Heart left ventricle (tissue), 16 donors: ENCODE results near the gene MRGPRX2. TPM values are rescaled to one million over a fixed set of nuclear protein-coding genes. Genes with fewer than 3 reads are reported as not detected.

ENCODE experiments used
- ATAC-seq, 4 donors: fragments of 200-7000 bp; cut with Tn5 transposase; one replicate each; pipeline ENCODE4 v1.9.1; 2020 to 2022; ENCODE audit warnings: moderate library complexity in 4 of 4, mild to moderate bottlenecking in 3 of 4, moderate number of reproducible peaks in 1 of 4
- DNase-seq, 5 donors: peaks; one replicate each; pipeline ENCODE4 v3.0.0-alpha.2; 2020
- H3K27ac ChIP-seq, 12 donors: fragments of 200-600 bp; sonication (generic) in 4 of 12; one replicate each; pipeline versions ENCODE4 v1.5.0 to v1.8.0; 2016 to 2022; ENCODE audit warnings: mild to moderate bottlenecking in 2 of 12
- H3K27me3 ChIP-seq, 9 donors: fragments of 200-600 bp; sonication (generic) in 2 of 9; one replicate each; pipeline versions ENCODE4 v1.5.1 to v1.8.0; 2016 to 2022; ENCODE audit warnings: mild to moderate bottlenecking in 3 of 9
- H3K36me3 ChIP-seq, 9 donors: fragments of 200-600 bp; sonication (generic) in 2 of 9; one replicate each; pipeline versions ENCODE4 v1.5.0 to v1.8.0; 2018 to 2022; ENCODE audit warnings: mild to moderate bottlenecking in 2 of 9
- H3K4me1 ChIP-seq, 12 donors: fragments of 200-600 bp; sonication (generic) in 4 of 12; one replicate each; pipeline versions ENCODE4 v1.5.0 to v1.8.0; 2016 to 2022; ENCODE audit warnings: mild to moderate bottlenecking in 3 of 12
- H3K4me3 ChIP-seq, 12 donors: fragments of 200-600 bp; sonication (generic) in 4 of 12; one replicate each; pipeline versions ENCODE4 v1.5.0 to v1.8.0; 2017 to 2022; ENCODE audit warnings: mild to moderate bottlenecking in 9 of 12, moderate library complexity in 4 of 12
- H3K9me3 ChIP-seq, 12 donors: fragments of 200-600 bp; sonication (generic) in 4 of 12; one replicate each; pipeline versions ENCODE4 v1.5.0 to v1.8.0; 2016 to 2022; ENCODE audit warnings: mild to moderate bottlenecking in 1 of 12
- CTCF ChIP-seq, 12 donors: fragments of 200-600 bp; sonication (generic) in 4 of 12; IDR thresholded peaks; one replicate each; pipeline versions ENCODE4 v1.5.0 to v1.8.0; 2018 to 2022; ENCODE audit warnings: antibody characterized with exemption in 12 of 12, mild to moderate bottlenecking in 5 of 12
- POLR2A ChIP-seq, 2 donors: fragments of 450-650 bp; IDR thresholded peaks; one replicate each; pipeline ENCODE4 v1.6.1; 2017; ENCODE audit warnings: antibody characterized with exemption in 2 of 2, mild to moderate bottlenecking in 2 of 2, moderate library complexity in 2 of 2
- WGBS, 4 donors: extraction: QIAGEN DNeasy Blood & Tissue Kit in 2 of 4; methylation state at CpG; one replicate each; pipeline versions ENCODE4 v1.1.5 to v1.1.7; 2013 to 2018; 5-methylcytosine and 5-hydroxymethylcytosine counted together
- intact Hi-C, 10 donors: fragments of 100-400 bp; cut with DNase I; formaldehyde crosslinking; loops; one replicate each; pipeline versions ENCODE4 v1.11.1 to v1.14.2; 2022
- polyA plus RNA-seq, 2 donors: library from polyadenylated mRNA; stranded (reverse); fragments of 200-250 nt; gene quantifications; one replicate each; pipeline ENCODE4 v1.2.3, GENCODE V29; 2013
- total RNA-seq, 9 donors: library from RNA; depleted of rRNA in 2 of 9; stranded (reverse); fragments of >200 nt in 2 of 9; fragmentation: NEBNext Ultra II Directional in 3 of 9; extraction: Animal tissue kit (Norgen Biotek cat#: 25700) in 3 of 9; gene quantifications; one replicate each; pipeline versions ENCODE4 v1.1.0 to v1.2.4, GENCODE V29; 2016 to 2023
- donor health status: ischemic (EF 13 %, LVEDD 7.1; RV severe dilation, severe dysfunction).
- donor health status: healthy with polysubstance abuse.
- donor health status: DM: no; HTN: yes; CAD: no.
- donor health status: DM: no; HTN: no; CAD: no.
- donor health status: ischemic (EF 25% LVEDD 6.9; RV normal size, moderate dysfunction).
- donor health status: ischemic (EF 25% LVEDD 5.7; RV mildly dilated, moderate dysfunction).
- donor health status: healthy.
- donor health status: DM: yes; HTN: yes; CAD: no.
- donor health status: ischemic (EF 35%, LVEDD 5.7; RV mildly dilated, moderate dysfunction).
- donor health status: nonischemic (EF 11% LVEDD 7.7; RV severe dilation, severe dysfunction).
- donor health status: DM: yes; HTN: yes; CAD: no.
- donor health status: PGD.
- donor health status: ischemic (EF 29% LVEDD 5.4; RV normal size, mild dysfunction).
- donor health status: nonischemic (EF 23%, LVEDD 6.1; RV moderate dilation, normal function).

Gene MRGPRX2
- total and polyA plus RNA-seq, 11 donors, result 0.13 TPM; not detected in 10

- no peak overlapping the region for H3K27ac ChIP-seq
- peaks cover 0 to 5% (median 0%) of the 10 kb centered on the region in 12 donors for H3K9me3 ChIP-seq
- no peaks in the 10 kb centered on the region for H3K4me1 ChIP-seq
- TF ChIP-seq CTCF (IDR thresholded peaks at IDR 0.05), result no peak
- TF ChIP-seq POLR2A (IDR thresholded peaks at IDR 0.05), result no peak
- WGBS, 4 donors, result 63 to 82% (median 76%) methylated on average over 1 of the region's 1 CpG
- ATAC-seq (no peak), DNase-seq (no peak)
- no peak overlapping the region for H3K4me3 ChIP-seq
- intact Hi-C loops, result no loop called here
- peaks cover 0 to 4% (median 0%) of the 10 kb centered on the region in 9 donors for H3K27me3 ChIP-seq
- no peaks in the 10 kb centered on the region for H3K36me3 ChIP-seq
Measured at GRCh38 chr11:19102521-19102900, 42.0 kb upstream of the MRGPRX2 start.

GRCh38 chr11:19101796-19102520 lies 41.4 kb upstream of the MRGPRX2 start:
- no peak overlapping the region for H3K27ac ChIP-seq
- TF ChIP-seq CTCF (IDR thresholded peaks at IDR 0.05) (no peak), POLR2A (IDR thresholded peaks at IDR 0.05) (no peak)
- 72 to 79% (median 77%) methylated on average over 4 of the region's 4 CpGs for WGBS, 4 donors
- H3K4me3 ChIP-seq, result no peak overlapping the region
- no peaks in the 10 kb centered on the region for H3K36me3 ChIP-seq
- no peak for DNase-seq
- no peak for ATAC-seq
- H3K4me1 ChIP-seq, result no peaks in the 10 kb centered on the region
- H3K27me3 ChIP-seq, result peaks cover 0 to 4% (median 0%) of the 10 kb centered on the region in 9 donors
- intact Hi-C loops, result no loop called here
- peaks cover 0 to 5% (median 0%) of the 10 kb centered on the region in 12 donors for H3K9me3 ChIP-seq

GRCh38 chr11:19100885-19101284 lies 40.4 kb upstream of the MRGPRX2 start:
- H3K4me3 ChIP-seq, result no peak overlapping the region
- H3K36me3 ChIP-seq, result no peaks in the 10 kb centered on the region
- TF ChIP-seq CTCF (IDR thresholded peaks at IDR 0.05), result no peak
- no peak for TF ChIP-seq POLR2A (IDR thresholded peaks at IDR 0.05)
- no peak for DNase-seq
- intact Hi-C loops, result no loop called here
- H3K27ac ChIP-seq, result no peak overlapping the region
- H3K27me3 ChIP-seq, result peaks cover 0 to 6% (median 0%) of the 10 kb centered on the region in 9 donors
- no peak for ATAC-seq
- H3K4me1 ChIP-seq, result no peaks in the 10 kb centered on the region
- WGBS, 4 donors, result 73 to 89% (median 86%) methylated on average over 4 of the region's 4 CpGs
- peaks cover 0 to 5% (median 0%) of the 10 kb centered on the region in 12 donors for H3K9me3 ChIP-seq

GRCh38 chr11:19099093-19099492 lies 38.6 kb upstream of the MRGPRX2 start:
- WGBS, 4 donors, result 72 to 87% (median 81%) methylated on average over 3 of the region's 3 CpGs
- no peak for TF ChIP-seq POLR2A (IDR thresholded peaks at IDR 0.05)
- no peak for TF ChIP-seq CTCF (IDR thresholded peaks at IDR 0.05)

More at GRCh38 chr11:19099093-19099492, 38.6 kb upstream of the MRGPRX2 start:
- Histone ChIP-seq H3K4me1 (no peaks in the 10 kb centered on the region), H3K9me3 (peaks cover 0 to 5% (median 0%) of the 10 kb centered on the region in 12 donors), H3K4me3 (no peak overlapping the region), H3K36me3 (no peaks in the 10 kb centered on the region), H3K27ac (no peak overlapping the region), H3K27me3 (peaks cover 0 to 8% (median 0%) of the 10 kb centered on the region in 9 donors)
- DNase-seq (no peak), ATAC-seq (no peak)
- intact Hi-C loops, result no loop called here
